Endothelial cell of hepatic sinusoid (primary cell): ENCODE results near the gene CCDC148.
"Not testable (repeated sequence)": the region's sequence is repeated elsewhere in the genome, so short reads cannot be mapped to it uniquely, and the experiment has no call there.

Source experiments
- in situ Hi-C: cut with HindIII; loops from 2 replicates; pipeline ENCODE4 v1.10.0; 2017; ENCODE audit warnings: low sequenced_read_pairs

CCDC148 gene

DNA sequence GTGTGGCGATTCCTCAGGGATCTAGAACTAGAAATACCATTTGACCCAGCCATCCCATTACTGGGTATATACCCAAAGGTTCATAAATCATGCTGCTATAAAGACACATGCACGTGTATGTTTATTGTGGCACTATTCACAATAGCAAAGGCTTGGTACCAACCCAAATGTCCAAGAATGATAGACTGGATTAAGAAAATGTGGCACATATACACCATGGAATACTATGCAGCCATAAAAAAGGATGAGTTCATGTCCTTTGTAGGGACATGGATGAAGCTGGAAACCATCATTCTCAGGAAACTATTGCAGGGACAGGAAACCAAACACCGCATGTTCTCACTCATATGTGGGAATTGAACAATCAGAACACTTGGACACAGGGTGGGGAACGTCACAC lies 17.5 kb downstream of the CCDC148 start:
- in situ Hi-C loops: not testable (repeated sequence)

DNA sequence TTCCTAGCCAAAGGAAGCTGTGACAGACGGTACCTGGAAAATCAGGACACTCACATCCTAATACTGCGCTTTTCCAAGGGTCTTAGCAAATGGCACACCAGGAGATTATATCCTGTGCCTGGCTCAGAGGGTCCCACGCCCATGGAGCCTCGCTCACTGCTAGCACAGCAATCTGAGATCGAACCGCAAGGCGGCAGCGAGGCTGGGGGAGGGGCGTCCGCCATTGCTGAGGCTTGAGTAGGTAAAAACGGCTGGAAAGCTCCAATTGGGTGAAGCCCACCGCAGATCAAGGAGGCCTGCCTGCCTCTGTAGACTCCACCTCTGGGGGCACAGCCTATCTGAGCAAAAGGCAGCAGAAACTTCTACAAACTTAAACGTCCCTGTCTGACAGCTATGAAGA lies 22.8 kb downstream of the CCDC148 start:
- in situ Hi-C loops: not testable (repeated sequence)

DNA sequence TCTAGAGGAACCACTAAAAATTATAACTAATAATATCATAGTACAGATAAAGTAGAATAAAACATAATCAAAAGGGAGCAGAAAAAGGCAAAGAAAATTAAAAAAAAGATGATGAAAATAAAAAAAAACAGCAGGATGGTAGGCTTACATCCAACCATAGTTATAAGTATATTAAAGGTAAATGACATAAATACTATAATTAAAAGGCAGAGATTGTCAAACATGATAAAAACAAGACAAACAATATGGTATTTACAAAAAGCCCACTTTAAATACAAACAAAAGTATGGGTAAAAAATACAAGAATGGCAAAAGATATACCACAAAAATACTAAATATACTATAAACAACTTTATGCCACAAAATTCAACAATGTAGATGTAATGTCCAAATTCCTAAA lies 24.4 kb downstream of the CCDC148 start:
- in situ Hi-C loops: no loop called here

DNA sequence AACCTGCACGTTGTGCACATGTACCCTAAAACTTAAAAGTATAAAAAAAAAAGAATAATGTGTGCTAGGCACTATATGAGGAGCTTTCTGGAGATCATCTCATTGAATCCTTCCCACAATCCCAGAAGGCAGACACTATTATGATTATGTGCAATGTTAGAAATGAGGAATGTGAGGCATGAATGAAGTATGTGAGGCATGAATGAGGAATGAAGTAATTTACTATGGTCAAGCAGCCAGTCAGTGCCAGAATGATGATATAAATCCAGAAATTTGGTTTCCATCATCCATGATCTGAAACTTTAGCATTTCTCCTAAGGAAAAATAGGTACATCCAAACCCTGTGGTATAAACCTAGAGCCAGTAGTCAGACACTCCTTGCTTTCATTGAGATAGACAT lies 42.0 kb downstream of the CCDC148 start:
- in situ Hi-C loops: no loop called here

DNA sequence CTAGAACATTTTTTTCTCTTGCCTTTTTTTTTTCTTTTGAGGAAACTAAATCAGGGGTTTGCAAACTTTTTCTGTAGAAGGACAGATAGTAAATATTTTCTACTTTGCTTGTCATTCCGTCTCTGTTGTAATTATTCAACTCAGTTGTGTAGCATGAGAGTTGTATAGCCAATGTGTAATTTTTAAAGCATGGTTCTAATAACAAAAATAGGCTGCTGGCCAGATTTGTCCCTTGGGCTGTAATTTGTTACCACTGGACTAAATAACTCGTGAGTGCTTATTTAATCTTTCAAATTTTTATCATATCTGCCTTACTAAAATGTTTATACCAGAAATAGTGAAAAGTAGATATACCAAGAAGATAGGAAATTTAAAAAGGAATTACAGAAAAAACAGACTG lies 43.0 kb downstream of the CCDC148 start:
- in situ Hi-C loops: no loop called here

DNA sequence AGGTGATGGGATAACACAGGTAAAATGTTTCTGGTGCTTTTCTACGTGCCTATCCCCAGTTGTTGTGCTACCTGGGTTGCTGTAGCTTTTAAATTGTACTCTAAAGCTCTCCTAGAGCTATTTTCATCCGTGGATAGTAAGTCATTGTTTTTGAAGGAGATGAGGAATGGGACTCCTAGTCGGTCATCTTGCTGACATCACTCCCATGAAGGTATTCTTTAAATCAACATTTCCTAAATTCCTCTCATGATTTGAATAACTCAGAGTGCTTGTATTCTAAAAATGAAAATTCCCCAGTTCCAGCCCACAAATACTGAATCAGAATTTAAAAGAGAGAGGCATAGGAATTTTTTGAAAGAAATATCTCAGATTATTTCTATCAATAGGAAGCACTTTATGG lies 44.3 kb downstream of the CCDC148 start:
- in situ Hi-C loops: no loop called here

DNA sequence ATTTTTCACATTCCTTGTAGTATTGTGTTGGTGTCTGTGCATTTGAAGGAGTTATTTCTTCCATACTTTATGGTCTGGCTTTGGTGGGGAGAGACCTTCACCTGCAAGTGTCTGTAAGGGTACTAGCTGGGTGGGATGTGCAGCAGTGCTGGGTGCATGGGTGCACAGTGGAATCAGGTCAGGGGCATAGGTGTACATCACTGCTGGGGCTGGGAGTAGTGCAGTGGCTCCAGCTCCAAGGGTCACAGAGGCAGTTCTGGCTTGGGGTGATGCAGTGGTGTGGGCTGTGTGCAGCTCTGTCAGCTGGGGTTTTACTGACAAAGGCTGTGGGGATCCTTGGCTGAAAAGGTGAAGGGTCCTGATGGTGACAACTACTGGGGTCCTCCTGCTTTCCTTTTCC lies 44.8 kb downstream of the CCDC148 start:
- in situ Hi-C loops: no loop called here

DNA sequence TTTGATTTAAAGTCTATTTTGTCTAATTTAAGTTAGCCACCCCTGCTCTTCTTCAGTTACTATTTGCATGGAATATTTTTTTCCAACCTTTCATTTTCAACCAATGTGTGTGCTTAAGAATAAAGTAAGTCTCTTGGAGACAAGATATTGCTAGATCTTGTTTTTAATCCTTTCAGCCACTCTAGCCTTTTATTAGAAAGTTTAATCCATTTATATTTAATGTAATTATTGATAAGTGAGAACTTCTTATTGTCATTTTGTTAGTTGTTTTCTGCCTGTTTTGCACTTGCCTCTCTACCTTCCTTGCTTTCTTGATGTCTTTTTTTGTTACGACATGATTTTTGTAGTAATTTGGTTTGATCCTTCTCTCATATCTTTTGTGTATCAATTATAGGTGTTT lies 46.4 kb downstream of the CCDC148 start:
- in situ Hi-C loops: no loop called here

DNA sequence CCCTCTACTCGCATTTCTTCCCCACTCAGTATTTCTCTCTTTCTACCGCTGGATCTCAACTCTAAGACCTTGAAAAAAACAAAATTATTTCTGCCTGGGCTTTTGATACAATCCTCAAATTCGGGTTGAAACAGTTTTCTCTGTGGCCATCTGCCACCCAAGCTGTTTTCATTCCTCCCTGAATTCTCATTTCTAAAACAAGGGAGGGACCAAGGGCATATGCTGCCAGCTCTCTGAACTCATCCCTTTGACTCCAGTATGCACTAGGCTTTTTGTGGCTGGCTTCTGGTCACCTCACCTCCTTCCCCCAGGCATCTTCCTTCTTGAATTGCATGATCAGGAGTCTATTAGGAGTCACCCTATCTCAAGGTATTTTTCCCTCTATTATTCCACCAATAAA lies 49.5 kb downstream of the CCDC148 start:
- in situ Hi-C loops: no loop called here

DNA sequence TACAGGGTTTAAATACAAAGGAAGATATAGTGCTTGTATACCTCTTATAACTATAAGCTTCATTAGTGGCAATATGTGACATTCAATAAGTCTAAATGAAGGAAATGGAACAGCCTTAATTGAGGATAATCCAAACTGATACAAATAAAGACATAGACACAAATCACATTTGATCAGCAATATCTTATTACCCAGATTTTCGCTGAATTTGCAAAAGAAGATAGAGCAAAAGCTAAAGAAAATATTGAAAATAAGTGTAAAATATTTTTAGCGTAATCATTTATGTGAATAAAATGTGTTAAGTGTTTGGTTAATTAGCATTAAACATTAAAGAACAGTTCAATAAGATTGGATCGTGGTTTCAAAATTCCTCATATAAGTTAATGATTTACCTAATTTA lies 51.2 kb downstream of the CCDC148 start:
- in situ Hi-C loops: no loop called here

DNA sequence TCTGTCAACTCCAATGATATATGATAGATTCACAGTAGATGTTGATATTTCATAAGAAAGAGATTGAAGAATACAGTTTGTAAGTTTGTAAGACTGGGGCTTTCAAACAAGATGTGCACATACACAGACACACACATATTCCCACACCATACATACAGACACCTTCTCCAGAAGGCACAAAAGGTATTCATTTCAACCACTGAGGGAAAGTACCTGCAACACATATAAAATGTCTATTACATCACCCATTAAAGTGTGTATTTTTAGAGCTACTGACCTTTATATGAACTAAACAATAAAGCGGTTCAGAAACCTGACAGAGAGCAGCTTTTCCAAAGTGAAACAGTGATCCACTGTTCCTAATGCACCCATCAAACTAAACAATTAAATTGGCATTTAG lies 53.3 kb downstream of the CCDC148 start:
- in situ Hi-C loops: no loop called here

DNA sequence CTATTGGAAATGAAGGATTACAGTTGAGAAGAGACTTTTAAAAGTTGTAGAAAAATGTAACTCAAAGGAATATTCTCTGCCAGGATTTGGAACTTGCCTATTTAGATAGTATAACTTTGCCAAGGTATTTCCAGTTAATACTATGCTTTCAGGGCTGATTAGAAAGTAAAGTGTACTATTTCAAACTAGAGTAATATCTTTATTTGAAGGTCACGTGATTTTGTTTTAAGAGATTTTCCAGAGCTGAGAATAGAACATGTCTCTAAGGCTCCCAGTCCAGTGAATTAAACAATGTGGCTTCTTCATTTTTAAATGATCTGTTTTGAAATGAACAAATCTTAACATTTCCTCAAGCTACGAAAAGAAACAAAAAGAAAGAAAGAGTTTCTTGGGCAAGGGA lies 53.9 kb downstream of the CCDC148 start:
- in situ Hi-C loops: no loop called here

DNA sequence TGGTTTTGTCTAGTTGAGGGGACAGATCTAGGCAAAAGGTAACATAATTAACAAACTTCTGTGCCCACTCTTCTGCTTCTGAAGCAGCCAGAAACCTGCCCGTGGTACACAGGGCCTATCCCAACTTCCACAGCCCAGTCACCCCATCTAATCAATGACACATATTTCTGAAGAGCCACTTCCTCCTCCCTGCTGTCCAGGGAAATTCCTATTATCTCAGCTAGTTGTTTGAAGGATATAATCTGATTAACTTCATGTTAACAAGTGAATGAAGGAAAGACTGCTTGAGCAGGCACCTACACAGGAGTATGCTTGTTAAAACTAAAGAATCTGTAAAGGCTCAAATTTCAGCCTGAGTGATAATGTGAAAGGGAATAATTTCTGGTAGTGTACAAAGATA lies 61.4 kb downstream of the CCDC148 start:
- in situ Hi-C loops: no loop called here

DNA sequence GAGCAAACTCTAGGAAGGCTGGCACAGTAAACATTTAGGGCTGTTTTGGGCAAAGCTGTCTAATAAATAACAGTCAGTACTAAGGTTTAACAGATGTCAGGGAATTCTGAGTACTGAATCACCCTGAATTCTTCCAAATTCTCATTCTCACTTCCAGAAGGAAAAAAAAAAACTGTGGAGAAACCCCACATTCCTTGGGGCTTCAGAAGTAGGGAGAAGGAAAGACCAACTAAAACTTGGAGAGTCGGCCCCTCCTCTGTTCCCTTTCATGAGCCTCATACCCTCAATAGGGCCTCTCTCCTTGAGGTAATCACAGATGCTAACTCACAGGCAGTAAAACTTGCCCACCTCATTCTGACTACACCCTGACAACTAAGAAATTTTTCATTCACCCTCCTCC lies 62.1 kb downstream of the CCDC148 start:
- in situ Hi-C loops: no loop called here

DNA sequence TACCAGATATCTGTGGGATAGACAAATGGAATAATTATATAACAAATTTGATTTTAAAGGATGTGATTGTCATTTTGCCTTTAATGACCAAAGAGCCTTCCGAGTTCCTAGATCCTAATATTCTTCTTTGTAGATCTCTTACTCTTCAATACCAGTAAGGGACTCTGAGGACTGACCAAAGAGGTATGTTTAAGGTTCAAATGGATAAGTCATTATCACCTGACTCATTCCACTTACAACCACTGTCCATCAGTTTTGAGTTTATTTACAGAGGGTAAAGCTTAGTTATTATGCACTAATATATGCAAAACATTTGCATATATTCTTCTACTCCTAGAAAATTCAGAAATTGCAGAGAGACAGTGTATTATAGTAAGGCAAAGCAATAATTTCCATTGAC lies 62.7 kb downstream of the CCDC148 start:
- in situ Hi-C loops: no loop called here

DNA sequence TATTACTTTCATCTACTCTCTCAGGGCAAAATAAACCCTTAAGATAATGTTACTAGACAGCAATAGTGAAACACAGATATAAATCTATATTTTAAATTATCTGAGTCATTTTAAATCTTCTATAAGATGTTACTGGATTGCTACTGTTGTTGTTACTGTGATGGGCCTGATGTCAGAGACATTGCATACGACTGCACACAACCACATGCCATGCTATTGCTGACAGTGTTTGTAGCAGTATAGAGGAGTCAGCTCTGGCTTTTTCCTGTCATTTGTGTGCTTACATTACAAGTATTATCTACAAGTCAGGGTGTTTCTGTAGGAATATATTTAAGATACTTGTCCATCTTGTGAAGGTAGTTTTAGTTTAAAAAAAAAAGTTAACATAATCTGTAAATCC lies 63.9 kb downstream of the CCDC148 start:
- in situ Hi-C loops: no loop called here

DNA sequence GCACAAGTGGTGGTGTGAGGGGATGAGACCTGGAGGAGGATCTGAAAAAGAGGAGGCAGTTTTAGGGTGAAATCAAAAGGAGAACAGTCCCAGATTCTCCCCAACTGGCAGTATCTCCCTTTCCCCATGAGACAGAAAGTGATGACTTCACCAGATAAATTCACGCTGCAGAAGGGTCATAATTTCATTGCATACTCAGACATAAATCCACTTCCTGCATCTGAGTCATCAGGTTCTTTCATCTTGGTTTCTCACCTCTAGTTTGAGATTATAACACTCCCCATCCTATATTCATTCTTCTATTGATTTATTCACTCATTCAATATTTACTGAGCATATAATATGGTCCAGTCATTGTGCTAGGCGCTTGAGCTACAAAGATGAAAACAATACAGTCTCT lies 64.7 kb downstream of the CCDC148 start:
- in situ Hi-C loops: no loop called here

DNA sequence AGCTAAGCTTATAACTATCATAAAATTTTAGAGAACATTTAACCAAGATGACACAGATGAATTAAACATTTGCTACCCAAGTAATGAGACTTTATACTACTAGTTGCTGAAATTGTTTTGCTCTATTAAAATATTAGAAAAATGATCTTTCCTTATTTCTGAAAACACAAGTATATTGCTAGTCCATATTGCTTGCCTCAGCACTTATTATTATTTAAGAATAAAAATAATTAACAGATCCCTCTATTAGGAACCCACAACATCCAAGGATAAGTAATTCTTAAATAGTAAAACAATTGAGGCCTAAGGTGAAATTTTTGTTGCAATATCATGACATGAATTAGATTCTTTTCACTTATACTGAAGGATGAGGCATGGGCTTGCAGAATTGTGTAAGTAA lies 65.2 kb downstream of the CCDC148 start:
- in situ Hi-C loops: no loop called here

DNA sequence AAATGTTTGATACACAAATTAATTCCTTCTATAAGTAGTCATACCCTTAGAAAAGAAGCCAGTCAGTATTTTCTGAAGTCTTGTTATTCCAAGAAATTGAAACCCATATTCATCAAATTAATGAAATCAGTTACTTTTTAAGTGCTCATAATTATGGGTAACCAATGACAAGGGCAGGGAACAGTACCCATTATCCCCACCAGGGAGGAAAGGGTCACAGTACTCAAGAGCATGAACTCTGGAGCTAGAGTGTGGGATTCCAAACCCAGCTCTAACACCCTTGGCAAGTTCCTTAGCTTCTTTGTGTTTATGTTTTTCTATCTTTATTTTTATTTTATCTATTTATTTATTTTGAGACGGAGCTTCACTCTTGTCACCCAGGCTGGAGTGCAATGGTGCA lies 68.4 kb downstream of the CCDC148 start:
- in situ Hi-C loops: no loop called here

DNA sequence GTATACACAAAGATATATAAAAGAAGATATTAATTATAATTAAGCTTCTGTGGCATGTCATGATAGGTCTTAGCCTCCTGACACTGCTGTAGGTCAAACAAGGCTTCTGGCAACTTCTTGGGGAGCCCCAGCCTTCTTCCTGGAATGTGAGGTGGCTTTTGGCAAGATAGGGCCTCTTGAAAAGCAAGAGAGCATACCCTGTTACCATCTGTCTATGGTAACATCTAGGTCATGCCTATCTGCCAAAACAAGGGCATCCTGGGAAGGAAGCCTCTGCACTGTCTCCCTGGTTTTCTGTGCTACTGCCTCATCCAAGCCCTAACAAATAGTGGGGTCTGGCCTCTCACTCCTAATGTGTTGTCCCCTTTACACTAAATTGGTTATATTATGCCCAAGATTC lies 70.9 kb downstream of the CCDC148 start:
- in situ Hi-C loops: no loop called here

DNA sequence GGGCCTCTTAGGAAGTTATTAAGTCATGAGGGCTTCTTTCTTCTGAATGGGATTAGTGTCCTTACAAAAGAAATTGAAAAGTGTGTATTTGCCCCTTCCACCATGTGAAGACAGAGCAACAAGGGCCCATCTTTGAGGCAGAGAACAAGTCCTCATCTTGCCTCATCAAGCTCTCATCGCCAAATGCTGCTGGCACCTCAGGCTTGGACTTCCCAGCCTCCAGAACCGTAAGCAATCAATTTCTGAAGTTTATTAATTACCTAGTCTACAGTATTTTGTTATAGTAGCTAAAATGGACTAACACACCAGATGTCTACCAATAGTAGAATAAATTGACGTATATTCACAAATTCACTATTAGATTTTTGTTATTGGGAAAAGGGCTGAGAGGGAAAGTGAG lies 74.6 kb downstream of the CCDC148 start:
- in situ Hi-C loops: no loop called here

DNA sequence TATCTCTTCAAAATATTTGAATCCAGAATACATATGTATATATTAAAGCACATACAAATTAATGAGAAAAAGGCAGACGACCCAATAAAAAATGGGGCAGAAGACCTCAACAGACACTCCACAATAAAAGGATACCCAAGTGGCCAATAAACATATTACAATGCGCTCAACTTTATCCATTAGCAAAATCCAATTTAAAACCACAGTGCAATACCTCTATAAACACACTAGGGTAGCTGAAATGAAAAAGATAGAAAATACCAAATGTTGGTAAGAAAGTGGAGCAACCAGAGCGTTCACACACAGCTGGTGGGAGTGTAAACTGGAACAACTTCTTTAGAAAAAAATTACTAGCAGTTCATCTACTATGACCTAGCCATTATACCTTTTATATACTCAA lies 75.3 kb downstream of the CCDC148 start:
- in situ Hi-C loops: no loop called here

DNA sequence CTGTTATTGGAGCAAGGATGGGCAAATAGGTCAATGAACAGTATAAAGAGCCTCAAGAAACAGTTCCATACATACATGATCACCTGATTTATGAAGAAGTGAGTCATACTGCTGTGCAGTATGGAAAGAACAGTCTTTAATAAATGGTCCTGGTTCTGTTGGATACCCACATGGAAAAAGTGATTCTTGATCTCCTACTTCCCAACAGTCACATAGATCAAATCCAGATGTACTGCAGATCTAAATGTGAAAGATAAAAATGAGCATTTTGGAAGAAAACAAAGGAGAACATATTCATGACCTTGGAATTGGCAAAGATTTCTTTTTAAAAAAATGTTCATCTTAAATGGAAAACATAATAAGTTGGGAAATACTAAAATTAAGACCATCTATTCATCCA lies 75.8 kb downstream of the CCDC148 start:
- in situ Hi-C loops: no loop called here

DNA sequence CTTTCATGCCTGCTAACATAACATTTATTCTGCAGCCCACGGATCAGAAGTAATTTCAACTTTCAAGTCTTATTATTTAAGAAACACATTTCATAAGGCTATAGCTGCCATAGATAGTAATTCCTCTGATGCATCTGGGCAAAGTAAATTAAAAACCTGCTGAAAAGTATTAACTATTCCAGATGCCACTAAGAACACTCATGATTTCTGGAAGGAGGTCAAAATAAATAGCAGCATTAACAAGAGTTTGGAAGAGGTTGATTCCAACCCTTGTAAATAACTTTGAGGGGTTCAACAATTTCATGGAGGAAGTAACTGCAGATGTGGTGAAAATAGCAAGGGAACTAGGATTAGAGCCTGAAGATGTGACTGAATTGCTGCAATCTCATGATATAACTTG lies 77.6 kb downstream of the CCDC148 start:
- in situ Hi-C loops: no loop called here
